Measurements from ENCODE around the gene OR2V2.

OR2V2 gene

DNA sequence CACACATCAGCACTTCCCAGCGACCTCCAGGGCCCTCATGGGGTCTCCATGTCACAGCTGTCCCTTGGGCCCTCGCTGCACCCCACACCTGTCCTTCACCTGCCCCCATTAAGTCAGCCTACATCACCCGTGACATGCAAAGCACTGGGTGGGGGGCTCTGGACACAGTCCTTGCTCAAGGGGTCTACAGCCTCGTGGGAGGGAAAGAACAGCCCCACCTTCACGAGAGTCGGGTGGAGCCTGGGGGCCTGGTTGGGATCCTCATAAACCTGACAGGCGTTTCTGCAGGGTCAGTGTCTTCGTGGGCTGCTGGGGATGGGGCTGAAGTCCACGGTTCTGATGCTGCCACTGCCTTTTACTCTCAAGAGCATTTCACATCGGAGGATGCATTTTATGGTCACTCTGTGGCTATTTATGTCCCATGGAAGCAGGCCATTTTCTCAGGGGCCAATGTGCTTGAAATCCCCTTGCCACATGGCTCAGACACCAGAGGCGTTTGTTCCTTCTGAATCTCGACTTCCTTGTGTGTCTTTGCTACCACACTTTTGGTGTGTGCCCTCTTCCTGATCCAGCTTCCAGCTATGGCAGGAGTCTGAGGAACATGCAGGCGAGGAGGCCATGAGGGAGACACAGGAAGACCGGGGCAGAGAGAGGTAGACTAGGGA, 16.4 kb upstream of the OR2V2 start, which contains the start of gene OR2V1:
Gene OR2V1 (minus strand): TSS at position 338 of the 665 bp plus-strand sequence. CDS start 5,865 bp downstream, outside the sequence.
- ChIA-PET POLR2A (no interaction called here), CTCF (no interaction called here)
- TF ChIP-seq, protein P1, sequence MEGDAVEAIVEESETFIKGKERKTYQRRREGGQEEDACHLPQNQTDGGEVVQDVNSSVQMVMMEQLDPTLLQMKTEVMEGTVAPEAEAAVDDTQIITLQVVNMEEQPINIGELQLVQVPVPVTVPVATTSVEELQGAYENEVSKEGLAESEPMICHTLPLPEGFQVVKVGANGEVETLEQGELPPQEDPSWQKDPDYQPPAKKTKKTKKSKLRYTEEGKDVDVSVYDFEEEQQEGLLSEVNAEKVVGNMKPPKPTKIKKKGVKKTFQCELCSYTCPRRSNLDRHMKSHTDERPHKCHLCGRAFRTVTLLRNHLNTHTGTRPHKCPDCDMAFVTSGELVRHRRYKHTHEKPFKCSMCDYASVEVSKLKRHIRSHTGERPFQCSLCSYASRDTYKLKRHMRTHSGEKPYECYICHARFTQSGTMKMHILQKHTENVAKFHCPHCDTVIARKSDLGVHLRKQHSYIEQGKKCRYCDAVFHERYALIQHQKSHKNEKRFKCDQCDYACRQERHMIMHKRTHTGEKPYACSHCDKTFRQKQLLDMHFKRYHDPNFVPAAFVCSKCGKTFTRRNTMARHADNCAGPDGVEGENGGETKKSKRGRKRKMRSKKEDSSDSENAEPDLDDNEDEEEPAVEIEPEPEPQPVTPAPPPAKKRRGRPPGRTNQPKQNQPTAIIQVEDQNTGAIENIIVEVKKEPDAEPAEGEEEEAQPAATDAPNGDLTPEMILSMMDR (IDR thresholded peaks at IDR 0.05; ENCODE audit: control extremely low read depth, extremely low read depth, low read depth, missing control alignments): no peak
- DNase-seq (ENCODE audit: extremely low spot score): no peak

DNA sequence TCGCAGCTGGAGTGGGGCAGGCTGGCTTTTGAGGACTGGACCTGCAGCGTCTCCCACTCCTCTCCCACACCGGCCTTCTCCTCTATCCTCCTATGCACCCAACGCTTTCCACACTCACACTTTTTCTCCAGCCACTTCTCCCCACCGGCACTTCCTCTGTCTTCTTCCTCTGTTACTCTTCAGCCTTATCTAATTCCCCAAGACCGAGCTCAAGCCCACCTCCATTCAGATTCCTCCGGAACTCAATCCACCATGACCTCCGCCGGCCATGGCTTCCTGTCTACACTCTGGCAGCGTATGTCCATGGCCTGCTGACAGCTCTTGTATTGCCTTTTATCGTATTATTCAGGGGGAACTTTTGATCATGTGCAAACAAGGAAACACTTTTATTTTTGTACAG, 15.9 kb upstream of the OR2V2 start:
- no peak for DNase-seq (ENCODE audit: extremely low spot score)
- ChIA-PET POLR2A (no interaction called here), CTCF (no interaction called here)
- TF ChIP-seq, protein P1 (IDR thresholded peaks at IDR 0.05; ENCODE audit: control extremely low read depth, extremely low read depth, low read depth, missing control alignments): no peak

DNA sequence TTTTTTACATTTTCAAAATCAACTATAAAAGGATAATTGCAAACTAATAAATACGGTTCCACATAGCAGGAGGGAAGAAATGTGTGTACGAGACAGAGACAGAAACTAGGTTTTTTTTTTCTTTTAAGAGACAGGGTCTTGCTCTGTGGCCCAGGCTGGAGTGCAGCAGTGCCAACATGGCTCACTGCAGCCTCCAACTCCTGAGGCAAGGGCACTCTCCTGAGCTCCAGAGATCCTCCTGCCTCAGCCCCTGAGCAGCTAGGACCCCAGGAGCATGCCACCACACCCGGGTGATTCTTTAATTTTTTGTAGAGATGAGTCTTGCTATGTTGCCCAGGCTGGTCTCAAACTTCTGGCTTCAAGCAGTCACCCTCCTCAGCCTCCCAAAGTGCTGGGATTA, 14.3 kb upstream of the OR2V2 start:
- TF ChIP-seq, protein P1 (IDR thresholded peaks at IDR 0.05; ENCODE audit: control extremely low read depth, extremely low read depth, low read depth, missing control alignments): no peak
- ChIA-PET POLR2A (no interaction called here), CTCF (no interaction called here)
- no peak for DNase-seq (ENCODE audit: extremely low spot score)

DNA sequence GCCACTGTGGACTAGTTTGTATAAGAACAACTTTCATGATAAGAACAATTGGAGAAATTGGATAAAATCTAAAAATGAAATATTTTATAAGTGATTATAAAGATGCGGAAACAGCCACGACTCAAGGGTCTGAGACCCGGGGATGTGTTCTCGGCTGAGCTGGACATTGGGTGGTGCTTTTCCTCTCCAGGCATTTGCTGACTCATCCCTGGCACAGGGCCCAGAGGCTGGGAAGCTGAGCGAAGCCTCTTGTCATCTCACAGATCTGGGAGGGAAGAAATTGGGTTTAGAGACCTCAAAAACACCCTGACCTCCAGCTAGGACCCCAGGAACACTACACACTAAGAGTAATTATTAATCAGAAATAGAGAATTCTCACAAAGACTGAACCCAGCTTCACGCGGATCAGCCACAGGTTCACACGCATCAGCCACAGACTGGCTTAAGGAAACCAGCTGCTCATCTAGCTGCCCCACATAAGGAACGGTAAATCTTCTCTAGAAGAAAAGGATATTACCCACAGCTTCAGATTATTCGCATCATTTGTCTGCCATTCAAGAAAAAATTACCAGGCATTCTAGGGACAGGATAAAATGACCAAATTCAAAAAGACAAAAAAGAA, 13.7 kb upstream of the OR2V2 start:
- POLR2A ChIA-PET: no interaction called here
- DNase-seq (ENCODE audit: extremely low spot score): no peak
- CTCF ChIA-PET: interaction anchor here (1.1 kb wide), 1 partner anchor 27 kb away, joined by 3 read pairs; no protein-coding TSS in a partner anchor
- TF ChIP-seq, protein P1 (IDR thresholded peaks at IDR 0.05; ENCODE audit: control extremely low read depth, extremely low read depth, low read depth, missing control alignments): no peak

DNA sequence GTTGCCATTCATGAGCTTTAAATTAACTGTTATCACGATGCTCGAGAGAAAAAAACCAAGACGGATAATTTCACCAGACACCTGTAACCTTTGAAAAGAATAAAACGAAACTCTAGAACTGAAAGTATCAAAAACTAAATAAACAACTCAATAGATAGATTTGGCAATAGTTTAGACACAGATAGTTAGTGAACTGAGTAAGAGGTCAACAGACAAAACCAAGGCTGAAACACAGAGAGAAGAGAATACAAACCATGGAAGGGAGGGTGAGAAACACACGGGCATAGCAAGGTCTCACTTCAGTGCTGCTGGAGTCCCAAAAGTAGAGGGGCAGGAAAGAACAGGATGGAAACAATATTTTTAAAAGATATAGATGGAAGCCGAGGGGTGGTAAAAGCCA, 13.1 kb upstream of the OR2V2 start:
- POLR2A ChIA-PET: no interaction called here
- TF ChIP-seq, protein P1 (IDR thresholded peaks at IDR 0.05; ENCODE audit: control extremely low read depth, extremely low read depth, low read depth, missing control alignments): no peak
- DNase-seq (ENCODE audit: extremely low spot score): no peak
- CTCF ChIA-PET: interaction anchor here (1.1 kb wide), 1 partner anchor 28 kb away, joined by 3 read pairs; no protein-coding TSS in a partner anchor

DNA sequence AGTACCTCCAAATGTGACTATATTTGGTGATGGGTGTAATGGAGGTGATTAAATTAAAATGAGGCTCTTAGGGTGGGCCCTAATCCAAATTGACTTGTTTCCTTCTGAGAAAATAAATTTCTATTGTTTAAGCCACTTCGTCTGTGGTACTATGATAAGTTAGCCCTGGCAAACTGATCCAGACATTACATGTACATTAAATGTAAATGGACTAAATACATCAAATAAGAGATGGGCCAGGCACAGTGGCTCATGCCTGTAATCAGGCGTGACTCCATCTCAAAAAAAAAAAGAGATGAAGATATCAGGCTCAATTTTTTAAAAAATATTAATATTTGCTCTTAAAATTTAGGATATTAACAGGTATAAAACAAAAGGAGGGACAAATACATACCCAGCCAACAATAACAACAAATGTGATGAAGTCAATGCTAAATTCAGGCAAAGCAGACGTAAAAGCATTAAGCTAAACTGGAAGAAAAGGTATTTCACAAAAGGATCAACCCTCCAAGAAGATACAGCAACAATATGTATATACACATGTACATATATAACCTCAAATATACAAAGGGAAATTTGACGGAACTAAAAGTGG, 10.9 kb upstream of the OR2V2 start:
- TF ChIP-seq, protein P1 (IDR thresholded peaks at IDR 0.05; ENCODE audit: control extremely low read depth, extremely low read depth, low read depth, missing control alignments): no peak
- ChIA-PET POLR2A (no interaction called here), CTCF (no interaction called here)
- DNase-seq (ENCODE audit: extremely low spot score): no peak

Data from GM10248 (cell line).